ENCODE results near the gene PRDM16. TPM values are rescaled to one million over a fixed set of nuclear protein-coding genes. Genes with fewer than 3 reads are reported as not detected.

PRDM16 gene
- total RNA-seq, 4 donors from 2014 or later = 15.7 to 54.3 (median 27.6) TPM

DNA sequence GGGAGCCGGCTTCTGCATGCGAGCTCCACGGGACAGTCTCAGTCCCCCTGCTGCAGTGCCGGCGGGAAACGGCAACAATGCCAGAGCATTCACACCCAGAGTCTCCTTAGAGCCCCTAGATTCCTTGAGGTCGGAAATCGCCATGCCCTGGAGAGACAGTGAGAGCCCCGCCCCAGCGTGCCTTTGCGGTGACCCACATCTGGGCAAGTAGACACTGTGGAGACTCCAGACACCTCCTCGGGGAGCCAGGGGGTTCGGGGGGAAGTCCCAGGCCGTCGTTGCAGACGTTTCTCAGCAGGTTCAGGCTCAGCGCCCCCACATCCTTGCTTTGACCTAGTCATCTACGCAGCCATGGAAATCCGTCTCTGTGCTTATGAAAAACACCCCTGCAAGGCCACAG lies 304.2 kb downstream of the PRDM16 start:
- WGBS, 2 donors = 71 to 82% methylated on average over 15 to 17 of the region's 19 CpGs
- Histone ChIP-seq H3K36me3 (no peaks in the 10 kb centered on the region), H3K4me1 (peaks cover 24 to 36% of the 10 kb centered on the region in 2 donors), H3K9me3 (no peaks in the 10 kb centered on the region), H3K4me3 (replicated peaks in 1 of 3) (no peak overlapping the region), H3K27ac (no peak overlapping the region), H3K27me3 (no peaks in the 10 kb centered on the region)
- no peak for DNase-seq
- TF ChIP-seq, protein P1, sequence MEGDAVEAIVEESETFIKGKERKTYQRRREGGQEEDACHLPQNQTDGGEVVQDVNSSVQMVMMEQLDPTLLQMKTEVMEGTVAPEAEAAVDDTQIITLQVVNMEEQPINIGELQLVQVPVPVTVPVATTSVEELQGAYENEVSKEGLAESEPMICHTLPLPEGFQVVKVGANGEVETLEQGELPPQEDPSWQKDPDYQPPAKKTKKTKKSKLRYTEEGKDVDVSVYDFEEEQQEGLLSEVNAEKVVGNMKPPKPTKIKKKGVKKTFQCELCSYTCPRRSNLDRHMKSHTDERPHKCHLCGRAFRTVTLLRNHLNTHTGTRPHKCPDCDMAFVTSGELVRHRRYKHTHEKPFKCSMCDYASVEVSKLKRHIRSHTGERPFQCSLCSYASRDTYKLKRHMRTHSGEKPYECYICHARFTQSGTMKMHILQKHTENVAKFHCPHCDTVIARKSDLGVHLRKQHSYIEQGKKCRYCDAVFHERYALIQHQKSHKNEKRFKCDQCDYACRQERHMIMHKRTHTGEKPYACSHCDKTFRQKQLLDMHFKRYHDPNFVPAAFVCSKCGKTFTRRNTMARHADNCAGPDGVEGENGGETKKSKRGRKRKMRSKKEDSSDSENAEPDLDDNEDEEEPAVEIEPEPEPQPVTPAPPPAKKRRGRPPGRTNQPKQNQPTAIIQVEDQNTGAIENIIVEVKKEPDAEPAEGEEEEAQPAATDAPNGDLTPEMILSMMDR (IDR thresholded peaks at IDR 0.05) = no peak
- no peak for TF ChIP-seq POLR2A (IDR thresholded peaks at IDR 0.05)
- intact Hi-C loops (cut with DNase I) = no loop called here

DNA sequence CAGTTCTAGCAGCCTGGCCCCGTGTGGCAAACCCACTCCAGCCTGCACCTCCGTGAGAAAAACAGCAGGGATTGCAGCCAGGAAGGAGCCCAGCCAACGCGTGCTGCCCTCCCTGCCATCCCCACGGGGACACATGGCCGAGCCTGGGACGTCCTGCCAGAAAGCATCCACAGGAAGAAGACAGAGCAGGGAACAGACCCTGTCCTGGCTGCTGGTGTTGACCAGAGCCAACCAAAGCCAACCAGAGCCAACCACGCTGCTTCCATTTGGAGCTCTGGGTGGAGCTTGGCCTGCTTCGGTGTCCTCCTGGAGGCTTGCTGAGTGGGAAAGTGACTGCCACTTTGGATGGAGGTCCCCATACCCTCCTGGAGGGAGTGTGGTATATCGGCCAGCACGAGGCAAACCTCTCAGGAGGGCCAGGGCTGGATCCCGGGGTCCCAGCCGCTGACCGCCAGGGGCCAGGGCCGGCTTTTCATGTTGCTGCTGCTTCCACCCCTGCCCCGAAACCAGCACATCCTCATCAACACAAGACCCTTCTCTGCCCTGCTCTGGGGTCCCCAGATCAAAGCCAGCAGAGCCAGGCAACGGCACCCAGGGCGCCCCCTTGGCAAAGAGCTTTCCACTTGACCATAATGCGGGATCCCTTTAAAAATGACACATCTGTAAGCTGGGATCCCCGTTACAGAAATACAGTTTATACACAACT lies 304.9 kb downstream of the PRDM16 start:
- Histone ChIP-seq H3K4me1 (peaks cover 17 to 36% of the 10 kb centered on the region in 2 donors), H3K36me3 (no peaks in the 10 kb centered on the region), H3K4me3 (replicated peaks in 1 of 3) (no peak overlapping the region), H3K27ac (peak overlapping the region in 1 of 3 donors; percentile 8), H3K27me3 (no peaks in the 10 kb centered on the region), H3K9me3 (no peaks in the 10 kb centered on the region)
- no peak for DNase-seq
- intact Hi-C loops (cut with DNase I) = no loop called here
- WGBS, 2 donors = 84 to 89% methylated on average over 13 to 15 of the region's 20 CpGs
- TF ChIP-seq POLR2A (IDR thresholded peaks at IDR 0.05) = no peak
- TF ChIP-seq, protein P1 (IDR thresholded peaks at IDR 0.05) = no peak

DNA sequence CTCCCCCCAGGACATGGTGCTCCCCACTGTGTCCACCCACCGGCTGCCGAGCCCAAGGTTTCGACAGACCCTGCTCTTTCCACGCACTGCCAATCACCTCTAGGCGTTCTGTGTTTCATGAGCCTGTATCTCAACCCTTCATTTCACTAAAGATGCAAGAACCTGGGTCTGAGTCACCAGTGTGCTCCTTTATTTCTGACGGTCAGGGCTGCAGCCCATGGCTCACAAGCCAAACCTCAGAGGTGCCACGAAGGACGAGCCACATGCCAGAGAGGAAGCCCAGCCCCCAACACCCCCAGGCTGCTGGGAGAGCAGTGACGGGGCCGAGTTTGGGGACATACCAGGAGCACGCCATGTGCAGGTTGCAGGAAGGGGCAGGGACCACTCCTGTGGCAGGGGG lies 306.2 kb downstream of the PRDM16 start:
- no peak overlapping the region for H3K27ac ChIP-seq
- 84 to 88% methylated on average over 11 of the region's 11 CpGs for WGBS, 2 donors
- H3K9me3 ChIP-seq = no peaks in the 10 kb centered on the region
- no peaks in the 10 kb centered on the region for H3K36me3 ChIP-seq
- intact Hi-C loops (cut with DNase I) = no loop called here
- no peak overlapping the region for H3K4me3 ChIP-seq (replicated peaks in 1 of 3)
- no peak for TF ChIP-seq POLR2A (IDR thresholded peaks at IDR 0.05)
- TF ChIP-seq, protein P1 (IDR thresholded peaks at IDR 0.05) = no peak
- no peak for DNase-seq
- no peaks in the 10 kb centered on the region for H3K27me3 ChIP-seq
- peaks cover 8 to 28% of the 10 kb centered on the region in 2 donors for H3K4me1 ChIP-seq

- no peaks in the 10 kb centered on the region for H3K27me3 ChIP-seq
- H3K27ac ChIP-seq = no peak overlapping the region
- H3K4me1 ChIP-seq = peaks cover 22 to 43% of the 10 kb centered on the region in 2 donors
- 93 to 99% methylated on average over 7 to 12 of the region's 12 CpGs for WGBS, 2 donors
- no peak overlapping the region for H3K4me3 ChIP-seq (replicated peaks in 1 of 3)
- H3K9me3 ChIP-seq = no peaks in the 10 kb centered on the region
- DNase-seq = no peak
- H3K36me3 ChIP-seq = no peaks in the 10 kb centered on the region
- intact Hi-C loops (cut with DNase I) = no loop called here
- TF ChIP-seq, protein P1 (IDR thresholded peaks at IDR 0.05) = no peak
- no peak for TF ChIP-seq POLR2A (IDR thresholded peaks at IDR 0.05)
Observed at GRCh38 chr1:3377166-3377565, 308.2 kb downstream of the PRDM16 start.

DNA sequence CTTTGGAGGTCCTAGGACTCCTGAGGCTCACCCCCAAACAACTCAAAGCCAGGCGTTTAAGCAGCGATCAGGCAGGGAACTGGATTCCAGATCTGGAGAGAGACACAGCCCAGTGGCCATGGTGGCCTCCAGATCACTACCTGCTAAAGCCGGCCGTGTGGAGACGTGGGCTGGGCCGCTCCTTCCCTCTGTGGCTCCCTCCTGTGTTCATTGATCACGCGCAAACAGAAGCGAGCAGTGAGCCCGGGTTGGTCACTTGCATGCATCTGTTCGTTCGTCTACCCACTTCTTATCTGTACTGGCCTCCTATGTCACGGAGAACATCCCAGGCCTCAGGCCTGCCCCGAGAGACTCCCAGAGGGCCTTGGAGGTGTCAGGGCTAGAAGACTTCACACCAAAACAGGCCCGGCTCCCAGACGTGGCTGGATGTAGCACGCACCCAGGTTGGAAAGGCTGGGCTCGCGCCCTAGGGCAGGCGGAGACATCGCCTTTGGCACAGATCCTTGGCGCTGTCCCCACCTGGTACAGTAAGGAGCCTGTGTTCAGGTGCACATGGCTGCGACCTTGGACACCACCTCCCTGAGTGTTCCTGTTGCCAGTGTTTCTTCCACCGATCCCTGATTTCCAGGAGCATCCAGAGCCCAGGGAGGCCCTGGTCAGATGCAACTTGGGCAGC lies 308.7 kb downstream of the PRDM16 start:
- Histone ChIP-seq H3K4me3 (replicated peaks in 1 of 3) (no peak overlapping the region), H3K36me3 (no peaks in the 10 kb centered on the region), H3K4me1 (peaks cover 23 to 48% of the 10 kb centered on the region in 2 donors), H3K9me3 (no peaks in the 10 kb centered on the region), H3K27me3 (no peaks in the 10 kb centered on the region), H3K27ac (peak overlapping the region; percentile 70 to 80 (median 78))
- intact Hi-C loops (cut with DNase I) = no loop called here
- WGBS, 2 donors = 89 to 96% methylated on average over 14 to 24 of the region's 24 CpGs
- TF ChIP-seq, protein P1 (IDR thresholded peaks at IDR 0.05) = no peak
- no peak for TF ChIP-seq POLR2A (IDR thresholded peaks at IDR 0.05)
- DNase-seq = peak in 1 of 2 donors; percentile 39

All from thyroid gland (tissue), 4 donors.